GM12878 (cell line): Measurements from ENCODE around the gene TPR. TPM values are rescaled to one million over a fixed set of nuclear protein-coding genes. Genes with fewer than 3 reads are reported as not detected.

Experiments used
- ATAC-seq: fragments of 200-7000 bp; cut with Tn5 transposase; 3 replicates; pipeline ENCODE4 v1.9.1; 2020; ENCODE audit warnings: mild to moderate bottlenecking, moderate library complexity
- BruUV-seq: library from RNA; stranded (reverse); fragments of 400-500 nt; replicated peaks from 2 replicates; lab custom pipeline; 2021; lab: Mats Ljungman, UMichigan
- CTCF ChIA-PET: fragments of 300-600 bp; sonication (Branson Sonifier 250); formaldehyde crosslinking; extraction: SDS; loops from one replicate; lab custom pipeline; 2021; ENCODE audit warnings: inconsistent platforms; lab: Yijun Ruan, JAX
- POLR2A ChIA-PET: fragments of 350-600 bp; formaldehyde crosslinking; extraction: SDS; loops from one replicate; lab custom pipeline; 2021; ENCODE audit warnings: inconsistent platforms; lab: Charles Lee
- RAD21 ChIA-PET: fragments of 300-600 bp; sonication (Branson Sonifier 250); formaldehyde crosslinking; loops from one replicate; lab custom pipeline; 2023; ENCODE audit warnings: antibody characterized with exemption; ENCODE audit not compliant: unreplicated experiment; lab: Charles Lee
- SMC1A ChIA-PET: fragments of 300-600 bp; sonication (Branson Sonifier 250); formaldehyde crosslinking; loops from one replicate; lab custom pipeline; 2023; ENCODE audit not compliant: unreplicated experiment, uncharacterized antibody; lab: Charles Lee
- DNase-seq: peaks from one replicate; pipeline ENCODE4 v3.0.0-alpha.2; 2011; ENCODE audit warnings: low read depth, low spot score
- FAIRE-seq: peaks from 3 replicates; lab custom pipeline; 2011; peaks lifted over from hg19 to GRCh38; lab: Jason Lieb, UNC
- H2AFZ ChIP-seq: 2 replicates; pipeline ENCODE4 v1.6.0; 2011; ENCODE audit warnings: low read depth, low read length, control low read depth; ENCODE audit not compliant: control insufficient read depth
- H3K27ac ChIP-seq: 2 replicates; pipeline ENCODE4 v1.5.1; 2011; ENCODE audit warnings: control low read depth; ENCODE audit not compliant: control insufficient read depth, insufficient read depth
- H3K27me3 ChIP-seq, 2 experiments: replicated peaks in 1 of 2; 2 replicates each; pipeline versions ENCODE4 v1.6.0 to v1.6.1; 2011; ENCODE audit warnings: low read length in 1 of 2; ENCODE audit not compliant: control insufficient read depth in 2 of 2, insufficient read depth in 2 of 2
- H3K36me3 ChIP-seq, 2 experiments: 2 replicates each; pipeline ENCODE4 v1.5.1; 2011; ENCODE audit warnings: low read length in 1 of 2; ENCODE audit not compliant: control insufficient read depth in 2 of 2, insufficient read depth in 2 of 2
- H3K4me1 ChIP-seq: 2 replicates; pipeline ENCODE4 v1.6.1; 2011; ENCODE audit warnings: mild to moderate bottlenecking, low read length, moderate library complexity, mixed read lengths; ENCODE audit not compliant: control insufficient read depth, insufficient read depth
- H3K4me2 ChIP-seq: 2 replicates; pipeline ENCODE4 v1.6.0; 2011; ENCODE audit warnings: control low read depth; ENCODE audit not compliant: control insufficient read depth, insufficient read depth
- H3K4me3 ChIP-seq: fragments of 200-600 bp; sonication (generic); 2 replicates; pipeline ENCODE4 v1.5.1; 2016
- H3K79me2 ChIP-seq: 2 replicates; pipeline ENCODE4 v1.6.0; 2011; ENCODE audit warnings: low read length; ENCODE audit not compliant: control insufficient read depth, insufficient read depth
- H3K9ac ChIP-seq: 2 replicates; pipeline ENCODE4 v1.8.0; 2011; ENCODE audit warnings: low read length, control low read depth, mixed read lengths; ENCODE audit not compliant: control insufficient read depth, insufficient read depth
- H3K9me3 ChIP-seq: replicated peaks from 3 replicates; pipeline ENCODE4 v1.5.1; 2011; ENCODE audit warnings: mild to moderate bottlenecking, low read length; ENCODE audit not compliant: control insufficient read depth, insufficient read depth
- H4K20me1 ChIP-seq: 2 replicates; pipeline ENCODE4 v1.6.0; 2011; ENCODE audit not compliant: control insufficient read depth, insufficient read depth
- ELK1 ChIP-seq: IDR thresholded peaks from 2 replicates; pipeline ENCODE4 v1.6.1; 2012; ENCODE audit warnings: low read depth, low read length, improper control_type of control experiment
- FOXM1 ChIP-seq: IDR thresholded peaks from 2 replicates; pipeline ENCODE4 v1.6.1; 2012; ENCODE audit warnings: low read depth, mild to moderate bottlenecking, inconsistent platforms, low read length, moderate library complexity
- MTA2 ChIP-seq: fragments of 450-650 bp; IDR thresholded peaks from 2 replicates; pipeline ENCODE4 v1.6.1; 2016; ENCODE audit warnings: low read depth, mild to moderate bottlenecking, moderate library complexity
- NBN ChIP-seq: fragments of 450-650 bp; IDR thresholded peaks from 2 replicates; pipeline ENCODE4 v1.6.1; 2016
- NR2C2 ChIP-seq: IDR thresholded peaks from 2 replicates; pipeline ENCODE4 v1.6.1; 2011; ENCODE audit warnings: borderline replicate concordance, low read depth; ENCODE audit not compliant: control insufficient read depth, insufficient read length
- POU2F2 ChIP-seq: IDR thresholded peaks from 3 replicates; pipeline ENCODE4 v1.6.1; 2011; ENCODE audit warnings: low read depth, mild to moderate bottlenecking, low read length, borderline replicate concordance
- SIX5 ChIP-seq: IDR thresholded peaks from 2 replicates; pipeline ENCODE4 v1.6.1; 2011; ENCODE audit warnings: mild to moderate bottlenecking, low read depth, low read length, moderate library complexity; ENCODE audit not compliant: severe bottlenecking
- TBL1XR1 ChIP-seq: IDR thresholded peaks from 2 replicates; pipeline ENCODE4 v1.6.1; 2012; ENCODE audit warnings: low read depth, low read length, improper control_type of control experiment
- TCF3 ChIP-seq: IDR thresholded peaks from 2 replicates; pipeline ENCODE4 v1.6.1; 2012; ENCODE audit warnings: low read depth, mild to moderate bottlenecking, low read length, borderline replicate concordance; ENCODE audit not compliant: insufficient read depth
- ZNF384 ChIP-seq: IDR thresholded peaks from 2 replicates; pipeline ENCODE4 v1.6.1; 2012; ENCODE audit warnings: low read depth, mild to moderate bottlenecking, low read length, improper control_type of control experiment, borderline replicate concordance
- ZNF622 ChIP-seq: fragments of 450-650 bp; IDR thresholded peaks from 2 replicates; pipeline ENCODE4 v1.6.1; 2017; ENCODE audit warnings: mild to moderate bottlenecking, inconsistent platforms
- WGBS: methylation state at CpG from one replicate; pipeline ENCODE4 v1.1.6; 2016; ENCODE audit warnings: low lambda C conversion rate; ENCODE audit not compliant: insufficient replicate concordance, insufficient coverage; ENCODE audit errors: missing lambda C conversion rate; 5-methylcytosine and 5-hydroxymethylcytosine counted together
- in situ Hi-C: fragments of 300-500 bp; cut with MboI; formaldehyde crosslinking; loops from 9 replicates; pipeline ENCODE4 v1.14.3; 2018; ENCODE audit warnings: mixed read lengths
- intact Hi-C: fragments of 100-400 bp; cut with micrococcal nuclease; formaldehyde crosslinking; loops from one replicate; pipeline ENCODE4 v1.14.2; 2022; ENCODE audit not compliant: unreplicated experiment
- polyA plus RNA-seq, 11 experiments: library from polyadenylated mRNA; depleted of rRNA in 4 of 11; unstranded in 6 of 11; stranded (reverse) in 5 of 11; fragments of >200 nt; fragmentation: Nextera tagmentation in 4 of 11; fragmentation: Illumina TruSeq in 1 of 11; extraction: Ambion mirVana in 4 of 11; extraction: Trizol in 1 of 11; gene quantifications; 1 replicate in 1 of 11; 2 replicates in 10 of 11; pipeline versions ENCODE4 v1.2.1 to v1.2.3, GENCODE V29; 2011 to 2016; ENCODE audit warnings: inconsistent platforms in 2 of 11, missing spikeins in 2 of 11, low read depth in 1 of 11
- total RNA-seq, 4 experiments: library from RNA; depleted of rRNA in 3 of 4; stranded (reverse); fragments of >200 nt in 3 of 4; fragmentation: Illumina TruSeq in 1 of 4; extraction: Trizol in 1 of 4; gene quantifications; 2 replicates each; pipeline versions ENCODE4 v1.2.1 to v1.2.3, GENCODE V29; 2013 to 2021

The TPR gene
- total and polyA plus RNA-seq, 10 of the 15 experiments (the other 5 are each of a cell fraction or from before 2014, with no cell fraction given): 30.9 to 122 (median 92.2) TPM

DNA sequence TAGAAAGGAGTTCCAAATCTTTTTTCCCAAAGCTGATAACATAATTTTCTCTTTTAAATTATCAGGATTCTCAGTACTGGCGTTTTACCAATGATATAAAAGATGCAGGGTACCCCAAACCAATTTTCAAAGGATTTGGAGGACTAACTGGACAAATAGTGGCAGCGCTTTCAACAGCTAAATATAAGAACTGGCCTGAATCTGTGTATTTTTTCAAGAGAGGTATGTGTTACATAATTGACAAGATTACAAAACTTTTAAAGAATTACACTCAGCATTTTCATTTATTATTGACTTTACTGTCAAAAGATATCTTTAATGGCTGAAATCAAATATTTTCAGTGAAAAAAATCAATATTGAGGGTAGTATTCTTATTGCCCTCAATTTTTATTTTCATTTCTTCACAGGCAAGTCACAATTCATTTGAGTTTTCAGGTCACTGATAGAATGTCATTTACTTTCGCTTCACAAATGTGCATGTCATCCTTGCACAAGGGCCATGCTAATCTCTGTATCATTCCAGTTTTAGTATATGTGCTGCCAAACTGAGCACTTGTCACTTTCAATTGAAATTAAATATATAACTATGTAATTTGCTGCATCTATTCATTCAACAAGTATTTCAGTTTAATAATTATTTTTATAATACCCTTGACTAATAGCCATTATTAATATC lies 63.5 kb downstream of the TPR start:
- H3K36me3 ChIP-seq: peaks cover 0 to 17% of the 10 kb centered on the region in 2 experiments; a peak in 1 of 4 replicates
- H3K4me3 ChIP-seq: no peak overlapping the region
- no peaks in the 10 kb centered on the region for H3K79me2 ChIP-seq
- no peak overlapping the region for H3K9ac ChIP-seq
- RAD21 ChIA-PET: no interaction called here
- no peaks in the 10 kb centered on the region for H3K9me3 ChIP-seq
- CTCF ChIA-PET: interaction anchor here (0.6 kb wide), 1 partner anchor 1396 kb away, joined by 3 read pairs; no protein-coding TSS in a partner anchor
- intact Hi-C loops (no loop called here), in situ Hi-C loops (no loop called here)
- ATAC-seq (no peak), DNase-seq (no peak), FAIRE-seq (no peak)
- POLR2A ChIA-PET: no interaction called here
- H4K20me1 ChIP-seq: no peaks in the 10 kb centered on the region
- H3K27me3 ChIP-seq: no peaks in the 10 kb centered on the region
- WGBS: 100% methylated on average over 3 of the region's 3 CpGs
- TF ChIP-seq TBL1XR1 (no peak), ZNF384 (no peak), NR2C2 (no peak), SIX5 (no peak), ZNF622 (no peak), NBN (no peak), TCF3 (no peak), POU2F2 (no peak), MTA2 (no peak)
- SMC1A ChIA-PET: no interaction called here
- no peak overlapping the region for H3K27ac ChIP-seq
- no peaks in the 10 kb centered on the region for H3K4me1 ChIP-seq
- no TSS peak for BruUV-seq
- H3K4me2 ChIP-seq: no peak overlapping the region
- H2AFZ ChIP-seq: no peak overlapping the region

- TF ChIP-seq ELK1 (no peak), FOXM1 (no peak)
- ChIA-PET CTCF (no interaction called here), SMC1A (no interaction called here), POLR2A (no interaction called here), RAD21 (no interaction called here)
- no peak for ATAC-seq
- Histone ChIP-seq H3K36me3 (peaks cover 0 to 13% of the 10 kb centered on the region in 2 experiments; a peak in 1 of 4 replicates), H3K9ac (no peak overlapping the region), H3K4me3 (no peak overlapping the region), H3K4me2 (no peak overlapping the region), H3K27me3 (no peaks in the 10 kb centered on the region), H3K9me3 (no peaks in the 10 kb centered on the region), H3K4me1 (no peaks in the 10 kb centered on the region), H2AFZ (no peak overlapping the region), H4K20me1 (no peaks in the 10 kb centered on the region), H3K27ac (no peak overlapping the region), H3K79me2 (no peaks in the 10 kb centered on the region)
- no peak for DNase-seq
- in situ Hi-C loops (no loop called here), intact Hi-C loops (no loop called here)
- 100% methylated on average over 4 of the region's 4 CpGs for WGBS
- FAIRE-seq: no peak
- no TSS peak for BruUV-seq
Observed at GRCh38 chr1:186310307-186310706, 64.7 kb downstream of the TPR start.
